Dendritic cell treated with granulocyte-macrophage colony-stimulating factor and Interleukin-4, amounts not matched to agents 40 ng/mL and 50 ng/mL, for 4 days (primary cell): ENCODE measurements around the gene ASB1.
"Not testable (repeated sequence)": the region's sequence is repeated elsewhere in the genome, so short reads cannot be mapped to it uniquely, and the experiment has no call there.

Experiments
- H3K27ac Mint-ChIP-seq: one replicate; pipeline ENCODE4 v1.8.0; 2022; ENCODE audit warnings: mild to moderate bottlenecking, mixed read lengths
- H3K27me3 Mint-ChIP-seq: one replicate; pipeline ENCODE4 v1.8.0; 2022; ENCODE audit warnings: mild to moderate bottlenecking, mixed read lengths
- H3K36me3 Mint-ChIP-seq: one replicate; pipeline ENCODE4 v1.8.0; 2022; ENCODE audit warnings: low read depth, mixed read lengths
- H3K4me1 Mint-ChIP-seq: one replicate; pipeline ENCODE4 v1.8.0; 2022; ENCODE audit warnings: low read depth, mixed read lengths
- H3K4me3 Mint-ChIP-seq: one replicate; pipeline ENCODE4 v1.8.0; 2022; ENCODE audit warnings: mild to moderate bottlenecking, moderate library complexity, mixed read lengths
- H3K9me3 Mint-ChIP-seq: one replicate; pipeline ENCODE4 v1.8.0; 2022; ENCODE audit warnings: mixed read lengths
- intact Hi-C: fragments of 100-400 bp; cut with micrococcal nuclease; formaldehyde crosslinking; loops from one replicate; pipeline ENCODE4 v1.15.0; 2022

Gene ASB1

DNA sequence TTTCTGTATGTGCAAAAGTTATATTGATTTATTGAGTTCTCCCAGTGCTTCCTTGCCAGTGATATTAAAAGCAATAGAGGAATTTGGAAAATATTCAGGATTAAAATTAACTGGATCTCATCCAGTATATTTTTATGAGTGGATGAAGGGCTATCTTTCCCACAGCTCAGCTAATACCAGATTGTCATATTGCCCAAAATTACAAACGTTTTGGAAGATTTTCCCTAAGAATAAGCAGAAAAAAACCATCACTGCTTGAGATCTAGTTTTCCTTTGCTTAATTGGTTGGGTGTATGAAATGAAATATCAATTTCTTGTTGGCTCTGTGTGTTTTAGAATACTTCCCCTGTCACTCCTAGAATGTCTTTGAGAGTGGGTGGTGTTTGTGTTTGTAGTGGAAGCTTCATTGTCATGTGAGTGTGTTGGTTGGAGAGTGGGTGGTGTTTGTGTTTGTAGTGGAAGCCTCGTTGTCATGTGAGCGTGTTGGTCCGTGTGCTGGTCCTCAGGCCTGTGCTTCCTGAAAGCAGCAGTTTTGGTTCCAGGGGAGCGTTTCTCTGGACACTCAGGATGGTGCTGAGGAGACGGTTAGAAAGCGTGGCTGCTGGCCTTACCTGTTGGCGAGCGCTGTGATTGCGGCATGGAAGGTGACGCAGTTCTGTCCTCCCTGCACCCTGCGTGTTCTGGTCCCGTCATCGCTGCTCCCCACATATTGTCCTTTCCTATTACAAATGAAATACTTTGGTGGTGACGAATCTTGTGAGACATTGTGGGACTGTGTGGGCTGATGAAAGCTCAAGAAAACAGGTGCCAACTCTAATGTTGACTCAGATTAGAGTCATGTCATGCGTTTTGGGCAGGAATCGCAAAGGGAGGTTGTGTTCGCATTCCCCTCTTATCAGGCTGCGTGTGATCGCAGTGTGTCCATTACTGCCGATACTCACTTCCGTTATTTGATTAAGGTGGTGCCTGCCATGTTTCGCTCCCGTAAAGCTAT, 12.4 kb downstream of the ASB1 start:
- H3K4me3 Mint-ChIP-seq = no peak overlapping the region
- H3K4me1 Mint-ChIP-seq = peaks cover 38% of the 10 kb centered on the region
- H3K9me3 Mint-ChIP-seq = no peaks in the 10 kb centered on the region
- H3K36me3 Mint-ChIP-seq = peaks cover 78% of the 10 kb centered on the region
- peak overlapping the region; percentile 10 for H3K27ac Mint-ChIP-seq
- intact Hi-C loops = no loop called here
- no peaks in the 10 kb centered on the region for H3K27me3 Mint-ChIP-seq

DNA sequence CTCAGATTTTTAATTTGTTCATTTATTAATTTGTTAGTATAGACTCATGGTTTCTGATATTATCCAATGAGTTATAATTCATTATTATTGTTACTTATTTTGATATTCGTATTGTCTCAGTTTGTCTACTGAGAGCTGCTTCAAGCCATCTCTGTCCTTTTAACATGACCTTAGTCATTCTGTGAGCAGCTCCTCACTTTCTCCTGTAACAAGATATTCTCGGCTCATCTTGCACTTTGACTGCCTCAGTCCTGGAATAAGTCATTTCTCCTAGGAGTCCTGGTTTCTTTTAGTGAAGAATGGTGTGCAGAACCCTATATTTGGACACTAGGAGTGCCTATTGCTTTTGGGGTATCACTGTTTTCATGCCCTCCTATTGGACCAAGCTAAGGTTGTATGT, 13.2 kb downstream of the ASB1 start:
- Mint-ChIP-seq H3K27ac (peak overlapping the region; percentile 59), H3K27me3 (no peaks in the 10 kb centered on the region), H3K9me3 (no peaks in the 10 kb centered on the region), H3K36me3 (peaks cover 78% of the 10 kb centered on the region), H3K4me1 (peaks cover 30% of the 10 kb centered on the region), H3K4me3 (no peak overlapping the region)
- intact Hi-C loops = no loop called here

DNA sequence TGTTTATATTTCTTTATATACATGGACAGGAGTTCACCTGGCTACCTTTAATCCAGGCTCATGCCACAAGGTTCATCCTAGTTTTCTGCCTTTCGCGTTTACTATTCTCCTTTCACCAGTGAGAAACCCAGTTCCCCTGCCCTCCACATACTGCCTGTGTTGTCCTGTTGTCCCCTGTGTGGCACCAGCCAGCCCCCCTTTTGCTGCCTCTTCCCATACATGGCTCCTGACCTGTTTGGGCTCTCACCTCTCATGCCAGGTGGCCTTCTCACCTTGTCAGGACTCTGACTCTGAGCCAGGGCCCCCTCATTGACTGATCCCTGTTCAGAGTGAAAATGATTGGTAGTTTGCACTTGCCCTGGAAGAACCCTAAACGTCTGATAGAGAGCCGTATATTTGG, 13.6 kb downstream of the ASB1 start:
- intact Hi-C loops = no loop called here
- Mint-ChIP-seq H3K4me3 (no peak overlapping the region), H3K4me1 (peaks cover 30% of the 10 kb centered on the region), H3K36me3 (peaks cover 78% of the 10 kb centered on the region), H3K27me3 (no peaks in the 10 kb centered on the region), H3K9me3 (no peaks in the 10 kb centered on the region), H3K27ac (peak overlapping the region; percentile 59)

DNA sequence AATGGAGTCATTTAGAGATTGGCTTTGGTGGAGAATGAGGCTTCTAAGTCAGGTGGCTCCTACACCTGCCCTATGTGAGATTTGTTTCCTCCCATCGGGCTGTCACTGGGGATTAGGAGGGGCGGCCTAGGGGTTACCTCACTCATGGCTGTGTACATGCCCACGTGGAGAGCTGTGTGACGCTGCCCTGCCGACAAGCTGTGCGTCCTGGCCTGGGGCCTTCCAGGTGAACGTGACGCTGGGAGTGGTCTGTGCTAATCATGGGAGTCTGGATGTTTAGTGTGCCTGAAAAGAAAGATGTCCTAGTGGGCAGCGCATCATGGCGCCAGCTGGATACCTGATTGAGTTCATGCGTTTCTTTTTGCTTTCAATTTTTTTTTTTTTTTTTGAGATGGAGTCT, 14.0 kb downstream of the ASB1 start:
- H3K36me3 Mint-ChIP-seq = peaks cover 78% of the 10 kb centered on the region
- peaks cover 30% of the 10 kb centered on the region for H3K4me1 Mint-ChIP-seq
- H3K4me3 Mint-ChIP-seq = no peak overlapping the region
- no peaks in the 10 kb centered on the region for H3K9me3 Mint-ChIP-seq
- no peaks in the 10 kb centered on the region for H3K27me3 Mint-ChIP-seq
- intact Hi-C loops = no loop called here
- peak overlapping the region; percentile 59 for H3K27ac Mint-ChIP-seq

DNA sequence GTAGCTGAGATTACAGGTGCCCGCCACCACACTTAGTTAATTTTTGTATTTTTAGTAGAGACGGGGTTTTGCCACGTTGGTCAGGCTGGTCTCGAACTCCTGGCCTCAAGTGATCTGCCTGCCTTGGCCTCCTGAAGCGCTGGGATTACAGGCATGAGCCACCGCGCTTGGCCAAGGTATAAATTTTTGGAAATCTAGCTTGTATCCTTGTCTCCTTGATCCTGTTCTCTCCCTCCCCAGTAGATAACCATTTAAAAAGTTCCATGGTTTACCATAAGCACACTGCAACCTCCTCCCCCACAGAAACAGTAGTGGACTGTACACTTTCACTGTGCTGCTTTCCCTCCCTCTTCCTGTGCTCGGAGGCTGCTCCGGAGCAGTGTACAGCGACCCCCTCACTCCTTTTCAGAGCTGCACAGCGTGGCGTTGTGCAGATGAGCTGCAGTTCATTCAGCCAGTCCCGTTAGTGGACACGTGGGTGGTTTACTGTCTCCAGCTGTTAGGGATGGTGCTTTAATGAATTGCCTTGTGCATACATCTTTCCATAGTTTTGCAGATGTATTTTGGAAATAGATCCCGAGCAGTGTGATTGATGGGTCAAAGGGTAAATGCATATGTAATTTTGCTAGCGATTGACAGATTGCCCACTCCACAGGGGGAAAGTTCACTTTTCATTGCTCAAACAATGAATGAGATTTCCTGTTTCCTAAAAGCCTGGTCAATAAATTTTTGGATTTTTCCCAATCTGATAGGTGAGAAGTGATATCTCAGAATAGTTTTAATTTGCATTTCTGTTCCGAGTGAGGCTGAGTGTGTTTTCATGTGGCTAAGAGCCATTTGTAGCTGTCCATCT, 14.8 kb downstream of the ASB1 start:
- no peak overlapping the region for H3K4me3 Mint-ChIP-seq
- no peaks in the 10 kb centered on the region for H3K27me3 Mint-ChIP-seq
- H3K4me1 Mint-ChIP-seq = peaks cover 30% of the 10 kb centered on the region
- peaks cover 78% of the 10 kb centered on the region for H3K36me3 Mint-ChIP-seq
- H3K9me3 Mint-ChIP-seq = no peaks in the 10 kb centered on the region
- intact Hi-C loops = no loop called here
- no peak overlapping the region for H3K27ac Mint-ChIP-seq

DNA sequence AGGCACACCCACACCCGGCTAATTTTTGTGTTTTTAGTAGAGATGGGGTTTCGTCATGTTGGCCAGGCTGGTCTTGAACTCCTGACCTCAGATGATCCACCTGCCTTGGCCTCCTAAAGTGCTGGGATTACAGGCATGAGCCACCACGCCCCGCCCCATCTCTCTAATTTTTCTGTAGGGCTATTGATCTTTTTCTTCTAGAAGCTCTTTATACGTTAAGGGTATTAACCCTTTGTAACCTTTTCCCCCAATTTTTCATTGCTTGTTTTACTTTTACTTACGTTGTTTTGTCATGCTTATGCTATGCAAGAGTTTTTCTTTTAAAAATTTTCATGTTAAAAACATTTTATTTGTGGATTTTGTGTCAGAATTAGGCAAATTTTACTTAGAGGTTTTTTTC, 15.5 kb downstream of the ASB1 start:
- H3K4me3 Mint-ChIP-seq, H3K27me3 Mint-ChIP-seq, H3K9me3 Mint-ChIP-seq, intact Hi-C loops, H3K27ac Mint-ChIP-seq: not testable (repeated sequence)
- peaks cover 30% of the 10 kb centered on the region for H3K4me1 Mint-ChIP-seq
- peaks cover 78% of the 10 kb centered on the region for H3K36me3 Mint-ChIP-seq

DNA sequence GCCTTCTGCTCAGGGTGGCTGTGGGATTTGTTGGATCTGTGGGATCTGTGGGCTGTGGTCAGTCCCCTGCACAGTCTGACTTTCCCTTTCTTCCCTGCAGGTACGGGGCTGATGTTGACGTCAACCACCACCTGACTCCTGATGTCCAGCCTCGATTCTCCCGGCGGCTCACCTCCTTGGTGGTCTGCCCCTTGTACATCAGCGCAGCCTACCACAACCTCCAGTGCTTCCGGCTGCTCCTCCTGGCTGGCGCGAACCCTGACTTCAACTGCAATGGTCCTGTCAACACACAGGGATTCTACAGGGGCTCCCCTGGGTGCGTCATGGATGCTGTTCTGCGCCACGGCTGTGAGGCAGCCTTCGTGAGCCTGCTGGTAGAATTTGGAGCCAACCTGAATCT, 17.5 kb downstream of the ASB1 start:
- Mint-ChIP-seq H3K36me3 (peaks cover 91% of the 10 kb centered on the region), H3K27ac (no peak overlapping the region), H3K4me3 (no peak overlapping the region), H3K9me3 (no peaks in the 10 kb centered on the region), H3K27me3 (no peaks in the 10 kb centered on the region), H3K4me1 (peaks cover 36% of the 10 kb centered on the region)
- intact Hi-C loops = no loop called here

DNA sequence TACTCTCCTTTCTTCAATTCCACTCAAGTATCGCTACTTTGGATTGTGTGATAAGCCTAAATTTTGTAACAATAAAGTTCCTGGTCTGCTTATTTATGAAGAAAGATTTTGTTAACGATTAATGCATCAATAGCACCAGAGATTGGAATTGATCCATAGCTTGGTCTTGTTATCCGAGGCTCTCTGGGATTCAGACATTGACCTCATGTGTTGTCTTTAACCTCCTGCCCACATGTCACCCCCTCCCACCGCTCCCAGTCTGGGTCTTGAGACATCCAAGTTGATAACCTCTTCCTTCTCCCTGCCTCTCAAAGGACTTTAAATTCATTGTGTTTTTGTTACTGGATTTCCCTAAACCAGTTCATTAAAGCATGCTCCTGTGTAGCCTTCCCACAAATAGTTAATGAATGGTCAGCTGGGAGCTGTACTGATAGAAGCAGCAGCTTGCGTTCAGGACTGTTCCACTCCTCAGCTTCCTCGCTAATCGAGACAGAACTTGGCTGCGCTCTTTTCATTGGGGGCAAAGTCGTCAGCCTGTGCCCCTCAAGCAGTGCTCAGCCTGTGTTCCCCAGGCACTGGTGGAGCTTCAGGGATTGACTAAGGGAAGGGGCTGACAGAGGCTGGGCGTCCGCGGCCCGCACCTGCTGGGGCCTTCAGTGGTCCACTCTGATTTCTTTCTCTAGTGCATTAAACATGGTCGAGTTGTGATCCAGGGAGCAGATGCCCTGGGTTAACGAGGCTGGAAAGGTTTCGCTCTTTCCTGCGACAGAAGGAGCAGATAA, 18.9 kb downstream of the ASB1 start:
- no peaks in the 10 kb centered on the region for H3K27me3 Mint-ChIP-seq
- intact Hi-C loops = no loop called here
- H3K27ac Mint-ChIP-seq = no peak overlapping the region
- H3K4me1 Mint-ChIP-seq = peaks cover 38% of the 10 kb centered on the region
- H3K9me3 Mint-ChIP-seq = no peaks in the 10 kb centered on the region
- H3K36me3 Mint-ChIP-seq = peaks cover 94% of the 10 kb centered on the region
- no peak overlapping the region for H3K4me3 Mint-ChIP-seq

DNA sequence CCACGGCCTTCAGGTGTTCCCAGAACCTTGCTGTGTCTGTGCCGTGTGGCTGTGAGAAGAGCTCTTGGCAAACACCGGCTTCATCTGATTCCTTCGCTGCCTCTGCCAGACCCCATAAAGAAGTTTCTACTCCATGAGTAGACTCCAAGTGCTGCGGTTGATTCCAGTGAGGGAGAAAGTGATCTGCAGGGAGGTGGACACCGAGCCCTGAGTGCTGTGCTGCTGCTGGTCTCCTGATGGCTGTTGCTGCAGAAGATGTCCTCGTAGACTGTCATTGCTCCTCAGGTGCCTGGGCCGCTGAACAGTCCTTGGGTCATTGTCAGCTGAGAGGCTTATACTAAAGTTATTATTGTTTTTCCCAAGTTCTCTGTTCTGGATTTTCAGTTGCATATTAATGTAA, 19.6 kb downstream of the ASB1 start:
- no peaks in the 10 kb centered on the region for H3K27me3 Mint-ChIP-seq
- peaks cover 34% of the 10 kb centered on the region for H3K4me1 Mint-ChIP-seq
- no peak overlapping the region for H3K27ac Mint-ChIP-seq
- no peaks in the 10 kb centered on the region for H3K9me3 Mint-ChIP-seq
- H3K4me3 Mint-ChIP-seq = no peak overlapping the region
- H3K36me3 Mint-ChIP-seq = peaks cover 94% of the 10 kb centered on the region
- intact Hi-C loops = no loop called here

DNA sequence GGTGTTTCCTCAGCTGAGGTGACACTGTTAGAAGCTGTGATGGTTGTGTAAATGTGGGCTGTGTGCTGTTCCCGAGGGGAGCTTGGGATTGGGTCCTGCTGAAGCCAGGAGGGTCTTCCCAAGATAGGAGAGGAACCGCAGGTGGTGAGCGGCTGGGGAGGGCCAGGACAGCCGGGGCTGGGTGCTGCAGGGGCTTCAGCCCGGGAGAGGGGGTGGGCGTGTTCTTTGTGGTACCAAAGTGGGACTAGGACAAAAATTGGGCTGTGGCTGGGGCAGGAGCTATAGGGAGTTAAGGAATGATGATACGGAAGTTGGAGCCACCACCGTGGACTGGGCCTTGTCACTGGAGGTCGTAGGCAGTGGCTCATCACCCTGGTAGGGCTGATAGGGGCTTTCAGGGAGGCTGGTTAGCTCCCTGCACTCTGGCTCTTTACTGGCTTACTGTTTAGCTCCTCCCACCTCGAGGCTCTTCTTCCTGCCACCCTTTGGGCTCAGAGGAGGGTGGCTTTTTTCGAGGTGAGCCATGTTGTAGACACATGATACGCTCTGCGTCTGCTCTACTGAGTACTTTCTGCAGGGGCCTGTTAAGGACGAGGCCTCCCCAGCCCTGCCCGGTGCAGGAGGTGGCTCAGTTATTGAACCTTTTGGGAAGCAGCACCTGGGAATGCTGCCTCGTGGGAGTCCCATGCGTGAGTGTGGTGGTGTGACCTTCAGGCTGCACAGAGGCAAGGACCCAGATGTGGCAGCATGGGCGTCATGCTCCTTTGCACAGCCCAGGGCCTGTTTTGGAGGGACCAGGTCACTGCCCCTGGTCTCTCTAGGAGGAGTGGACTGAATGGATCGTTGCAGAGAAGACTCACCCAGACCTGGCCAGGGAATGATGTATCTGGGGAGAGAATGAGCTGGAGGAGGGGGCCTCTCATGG, 21.6 kb downstream of the ASB1 start:
- intact Hi-C loops = no loop called here
- Mint-ChIP-seq H3K9me3 (no peaks in the 10 kb centered on the region), H3K27me3 (no peaks in the 10 kb centered on the region), H3K4me3 (no peak overlapping the region), H3K36me3 (peaks cover 92% of the 10 kb centered on the region), H3K4me1 (peaks cover 29% of the 10 kb centered on the region), H3K27ac (peak overlapping the region; percentile 55)

DNA sequence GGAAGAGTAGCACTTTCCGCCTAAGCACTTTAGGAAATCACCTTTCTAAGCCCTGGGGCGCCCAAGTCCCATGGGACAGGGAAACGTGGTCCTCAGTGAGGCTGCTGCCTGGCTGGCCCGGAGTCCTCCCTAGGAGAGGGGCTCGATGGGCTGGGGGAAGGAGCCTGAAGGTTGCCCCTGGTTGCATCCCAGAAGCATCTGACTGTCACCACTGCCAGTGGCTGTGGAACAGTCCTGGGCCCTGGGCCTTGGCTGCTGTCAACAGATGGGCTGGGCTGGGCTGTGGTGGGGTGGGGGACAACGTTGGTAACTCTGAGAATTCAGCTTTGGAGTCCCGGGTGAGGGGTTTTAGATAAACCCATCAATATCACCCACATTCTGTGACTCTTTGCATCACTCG, 22.5 kb downstream of the ASB1 start:
- H3K36me3 Mint-ChIP-seq = peaks cover 82% of the 10 kb centered on the region
- H3K27ac Mint-ChIP-seq = no peak overlapping the region
- no peak overlapping the region for H3K4me3 Mint-ChIP-seq
- intact Hi-C loops = no loop called here
- no peaks in the 10 kb centered on the region for H3K9me3 Mint-ChIP-seq
- H3K4me1 Mint-ChIP-seq = peaks cover 29% of the 10 kb centered on the region
- no peaks in the 10 kb centered on the region for H3K27me3 Mint-ChIP-seq

DNA sequence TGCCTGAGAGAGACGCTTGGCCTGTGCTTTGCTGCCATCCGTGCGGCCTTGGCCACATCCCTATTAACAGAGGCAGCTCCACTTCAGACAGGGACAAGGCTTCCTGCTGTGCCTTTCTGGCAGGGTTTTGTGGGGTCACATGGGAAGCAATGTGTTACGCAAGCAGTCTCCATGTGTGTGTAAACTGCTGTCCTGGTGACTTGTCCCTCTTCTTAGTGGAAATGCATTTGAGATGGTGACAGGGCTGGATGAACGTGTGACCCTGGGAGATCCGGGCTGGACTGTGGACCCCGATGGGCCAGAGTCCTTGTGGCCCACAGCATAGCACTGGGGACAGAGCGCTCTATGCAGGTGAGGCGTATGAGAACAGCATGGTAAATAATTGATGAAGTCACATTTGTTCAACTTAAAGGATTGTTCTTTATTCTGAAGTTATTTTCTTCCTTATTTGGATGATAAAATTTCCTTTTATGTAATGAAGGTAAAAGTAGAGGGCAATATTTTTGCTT, 23.2 kb downstream of the ASB1 start:
- Mint-ChIP-seq H3K36me3 (peaks cover 75% of the 10 kb centered on the region), H3K4me1 (peaks cover 29% of the 10 kb centered on the region), H3K9me3 (peaks cover 5% of the 10 kb centered on the region), H3K27me3 (no peaks in the 10 kb centered on the region), H3K27ac (no peak overlapping the region), H3K4me3 (no peak overlapping the region)
- intact Hi-C loops = no loop called here

DNA sequence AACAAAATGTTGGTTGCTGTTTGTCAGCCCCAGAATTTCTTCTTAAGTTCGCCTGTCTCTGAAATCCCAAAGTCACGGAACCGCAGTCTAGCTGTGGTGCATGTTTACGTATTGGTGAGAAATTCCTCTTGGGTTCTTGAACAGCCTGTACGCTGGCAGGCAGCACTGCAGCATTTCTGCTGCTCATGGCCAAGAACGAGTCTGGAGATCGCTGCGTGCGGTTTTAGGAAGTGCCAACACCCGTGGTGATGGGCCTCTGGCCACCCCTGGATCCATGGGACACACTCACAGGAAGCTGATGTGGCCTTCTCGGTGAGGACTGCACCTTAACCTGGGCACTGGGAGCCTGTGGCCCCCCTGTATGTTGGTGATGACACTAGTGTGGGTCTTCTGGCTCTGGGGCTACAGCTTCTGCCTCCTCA, 23.7 kb downstream of the ASB1 start:
- Mint-ChIP-seq H3K9me3 (peaks cover 10% of the 10 kb centered on the region), H3K27me3 (no peaks in the 10 kb centered on the region), H3K27ac (no peak overlapping the region), H3K4me3 (no peak overlapping the region), H3K36me3 (peaks cover 70% of the 10 kb centered on the region), H3K4me1 (peaks cover 29% of the 10 kb centered on the region)
- intact Hi-C loops = no loop called here
